GM10266 (cell line): ENCODE data around the gene KRT80.

Experiments used
- DNase-seq: peaks from one replicate; pipeline ENCODE4 v3.0.0; 2012; ENCODE audit errors: extremely low spot score
- TF ChIP-seq, protein P1 (sequence below): IDR thresholded peaks from 2 replicates; pipeline ENCODE4 v1.5.1; 2012; ENCODE audit warnings: mild to moderate bottlenecking, low read depth; ENCODE audit not compliant: control insufficient read depth, insufficient read depth; ENCODE audit errors: missing control alignments

Gene KRT80

GRCh38 chr12:52178984-52179383 lies 12.8 kb downstream of the KRT80 start:
- TF ChIP-seq, protein P1, sequence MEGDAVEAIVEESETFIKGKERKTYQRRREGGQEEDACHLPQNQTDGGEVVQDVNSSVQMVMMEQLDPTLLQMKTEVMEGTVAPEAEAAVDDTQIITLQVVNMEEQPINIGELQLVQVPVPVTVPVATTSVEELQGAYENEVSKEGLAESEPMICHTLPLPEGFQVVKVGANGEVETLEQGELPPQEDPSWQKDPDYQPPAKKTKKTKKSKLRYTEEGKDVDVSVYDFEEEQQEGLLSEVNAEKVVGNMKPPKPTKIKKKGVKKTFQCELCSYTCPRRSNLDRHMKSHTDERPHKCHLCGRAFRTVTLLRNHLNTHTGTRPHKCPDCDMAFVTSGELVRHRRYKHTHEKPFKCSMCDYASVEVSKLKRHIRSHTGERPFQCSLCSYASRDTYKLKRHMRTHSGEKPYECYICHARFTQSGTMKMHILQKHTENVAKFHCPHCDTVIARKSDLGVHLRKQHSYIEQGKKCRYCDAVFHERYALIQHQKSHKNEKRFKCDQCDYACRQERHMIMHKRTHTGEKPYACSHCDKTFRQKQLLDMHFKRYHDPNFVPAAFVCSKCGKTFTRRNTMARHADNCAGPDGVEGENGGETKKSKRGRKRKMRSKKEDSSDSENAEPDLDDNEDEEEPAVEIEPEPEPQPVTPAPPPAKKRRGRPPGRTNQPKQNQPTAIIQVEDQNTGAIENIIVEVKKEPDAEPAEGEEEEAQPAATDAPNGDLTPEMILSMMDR, result no peak

GRCh38 chr12:52178443-52178842 lies 13.4 kb downstream of the KRT80 start:
- TF ChIP-seq, protein P1, result no peak
- no peak for DNase-seq

More at GRCh38 chr12:52178984-52179383, 12.8 kb downstream of the KRT80 start:
- DNase-seq, result no peak

DNA sequence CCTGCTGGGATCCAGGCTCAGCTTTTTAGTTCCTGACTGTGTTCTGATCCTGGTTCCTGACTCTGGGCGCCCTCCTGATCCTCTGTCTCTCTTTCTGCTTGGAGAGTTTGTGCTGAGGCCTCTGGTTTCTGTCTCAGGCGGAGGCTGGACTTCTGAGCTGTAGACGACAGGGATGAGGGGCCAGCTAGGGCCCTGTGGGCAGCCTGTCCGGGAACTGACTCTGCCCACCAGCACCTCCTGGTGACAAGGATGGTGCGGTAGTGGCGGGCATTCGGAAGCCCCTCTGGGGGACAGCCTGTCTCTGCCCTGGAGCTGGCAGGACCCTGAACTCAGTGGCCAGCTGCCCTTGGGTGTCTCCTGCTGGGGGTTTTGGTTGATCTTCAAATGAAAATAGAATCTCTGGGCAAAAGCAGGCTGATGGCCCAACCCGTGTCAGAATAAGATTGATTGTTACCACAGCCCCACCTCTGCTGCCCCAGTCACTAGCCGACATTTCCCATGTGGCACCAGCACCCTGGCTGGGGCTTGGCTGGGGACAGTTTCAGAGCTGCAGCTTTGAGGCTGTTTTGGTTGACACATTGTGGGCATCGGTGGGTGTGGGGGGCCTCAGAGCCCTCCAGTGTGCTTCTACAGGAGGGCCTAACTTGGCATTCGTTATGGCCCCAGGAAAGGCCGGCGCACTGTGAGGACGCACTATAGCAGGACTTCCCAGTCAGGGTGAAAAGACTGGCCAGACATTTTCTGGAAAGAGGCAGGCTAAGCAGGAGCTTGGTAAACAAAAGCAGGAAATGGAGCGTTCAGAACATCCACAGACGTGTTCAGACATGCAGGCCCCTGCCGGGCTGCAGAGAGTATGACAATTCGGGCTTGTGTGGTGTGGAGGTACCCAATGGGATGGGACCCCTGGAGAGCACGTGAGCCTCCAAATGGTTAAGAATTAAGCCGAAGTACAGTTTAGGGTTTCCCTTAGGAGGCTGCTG lies 16.2 kb downstream of the KRT80 start:
- TF ChIP-seq, protein P1, result no peak
- DNase-seq, result no peak

DNA sequence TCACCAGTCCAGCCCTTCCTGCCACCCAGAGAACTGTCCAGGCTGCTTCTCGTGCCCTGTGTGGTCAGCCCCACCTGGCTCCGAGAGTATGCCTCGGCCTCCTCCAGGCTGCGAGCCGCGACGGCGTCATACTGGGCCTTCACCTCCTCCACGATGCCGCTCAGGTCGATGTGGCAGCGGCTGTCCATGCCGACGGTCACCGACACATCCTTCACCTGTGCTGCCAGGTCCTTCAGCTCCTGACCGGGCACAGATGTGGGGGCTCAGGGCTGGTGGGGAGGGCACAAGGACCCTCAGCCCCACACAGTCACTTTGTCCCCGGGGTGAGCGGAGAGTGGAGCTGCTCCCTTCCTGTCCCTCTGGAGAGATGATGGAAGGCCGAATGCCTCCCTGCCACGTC lies 18.3 kb downstream of the KRT80 start:
- DNase-seq, result no peak
- TF ChIP-seq, protein P1, result no peak

DNA sequence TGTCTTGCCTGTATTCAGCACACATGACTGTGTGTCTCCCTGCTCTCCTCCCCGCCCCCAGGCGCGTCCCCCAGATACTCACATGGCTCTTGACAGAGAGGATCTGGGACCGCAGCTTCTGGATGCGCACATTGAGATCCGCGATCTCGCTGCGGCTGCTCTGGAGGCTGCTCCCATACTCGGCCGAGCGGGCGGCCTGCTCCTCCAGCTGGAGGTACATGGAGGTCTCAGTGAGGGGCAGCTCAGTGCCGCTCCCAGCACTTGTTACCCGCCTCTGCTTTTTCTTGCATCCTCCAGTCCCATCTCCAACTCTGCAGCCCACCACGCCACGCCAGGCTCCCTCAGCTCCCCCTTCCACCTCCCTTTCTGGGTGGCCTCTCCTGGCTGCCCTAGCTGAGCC lies 18.9 kb downstream of the KRT80 start:
- no peak for DNase-seq
- TF ChIP-seq, protein P1, result no peak

DNA sequence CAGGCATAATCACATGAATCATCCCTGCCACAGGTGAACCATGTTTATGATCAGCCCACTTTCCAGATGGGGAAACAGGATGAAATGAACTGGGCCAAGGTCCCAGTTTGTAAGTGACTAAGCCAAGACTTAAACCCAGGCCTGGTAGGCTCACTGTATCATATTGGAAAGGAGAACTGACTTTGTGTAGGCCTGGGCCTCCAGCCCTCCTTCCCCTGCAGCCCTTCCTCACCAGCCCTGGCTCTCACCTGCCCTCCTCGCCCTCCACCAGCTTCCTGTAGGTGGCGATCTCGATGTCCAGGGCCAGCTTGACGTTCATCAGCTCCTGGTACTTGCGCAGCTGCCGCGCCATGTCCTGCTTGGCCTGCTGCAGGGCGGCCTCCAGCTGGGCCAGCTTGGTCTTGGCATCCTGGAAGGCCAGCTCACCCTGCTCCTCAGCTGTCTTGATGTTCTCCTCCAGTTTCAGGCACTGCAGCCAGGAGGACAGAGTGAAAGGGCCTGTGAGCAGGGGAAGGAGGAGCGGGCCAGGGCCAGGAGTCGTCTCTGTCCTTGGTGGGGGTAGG lies 19.8 kb downstream of the KRT80 start:
- DNase-seq, result no peak
- TF ChIP-seq, protein P1, result peak; percentile 40

DNA sequence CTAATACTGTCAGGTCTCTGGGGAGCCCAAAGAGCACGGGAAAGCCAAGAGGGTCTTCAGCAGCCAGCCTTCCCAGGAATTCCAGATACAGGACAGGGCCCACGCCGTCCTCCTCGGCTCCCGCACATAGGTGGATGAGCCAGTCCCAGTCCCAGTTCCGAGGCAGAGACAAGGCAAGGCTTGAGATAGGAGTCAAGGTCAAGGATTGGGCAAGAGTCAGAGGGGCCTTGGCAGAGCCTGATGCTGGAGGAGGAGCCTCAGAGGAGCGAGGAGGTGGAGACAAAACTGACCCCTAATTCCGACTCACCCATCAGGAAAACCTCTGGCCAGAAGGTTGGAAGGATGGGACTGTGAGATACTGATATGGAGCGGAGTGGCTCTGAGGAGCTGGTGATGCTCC lies 21.0 kb downstream of the KRT80 start:
- TF ChIP-seq, protein P1, result no peak
- no peak for DNase-seq
